ENCODE data around the gene APOBEC3A.
"Not testable (repeated sequence)": the region's sequence is repeated elsewhere in the genome, so short reads cannot be mapped to it uniquely, and the experiment has no call there.

DNA sequence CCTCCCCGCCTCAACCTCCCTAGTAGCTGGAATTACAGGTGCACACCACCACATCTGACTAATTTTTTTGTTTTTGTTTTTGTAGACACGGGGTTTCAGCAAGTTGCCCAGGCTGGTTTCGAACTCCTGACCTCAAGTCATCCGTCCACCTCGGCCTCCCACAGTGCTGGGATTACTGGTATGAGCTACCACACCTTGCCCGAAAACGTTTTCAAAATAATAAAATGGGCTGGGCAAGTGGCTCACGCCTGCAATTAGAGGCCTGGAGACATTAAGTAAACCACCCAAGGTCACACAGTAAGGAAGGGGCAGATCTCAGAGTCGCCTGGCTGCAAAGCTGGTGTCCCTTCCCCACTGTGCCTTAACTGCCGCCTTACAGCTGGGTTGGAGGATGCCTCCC lies 23.2 kb downstream of the APOBEC3A start:
- TF ChIP-seq, protein P1, sequence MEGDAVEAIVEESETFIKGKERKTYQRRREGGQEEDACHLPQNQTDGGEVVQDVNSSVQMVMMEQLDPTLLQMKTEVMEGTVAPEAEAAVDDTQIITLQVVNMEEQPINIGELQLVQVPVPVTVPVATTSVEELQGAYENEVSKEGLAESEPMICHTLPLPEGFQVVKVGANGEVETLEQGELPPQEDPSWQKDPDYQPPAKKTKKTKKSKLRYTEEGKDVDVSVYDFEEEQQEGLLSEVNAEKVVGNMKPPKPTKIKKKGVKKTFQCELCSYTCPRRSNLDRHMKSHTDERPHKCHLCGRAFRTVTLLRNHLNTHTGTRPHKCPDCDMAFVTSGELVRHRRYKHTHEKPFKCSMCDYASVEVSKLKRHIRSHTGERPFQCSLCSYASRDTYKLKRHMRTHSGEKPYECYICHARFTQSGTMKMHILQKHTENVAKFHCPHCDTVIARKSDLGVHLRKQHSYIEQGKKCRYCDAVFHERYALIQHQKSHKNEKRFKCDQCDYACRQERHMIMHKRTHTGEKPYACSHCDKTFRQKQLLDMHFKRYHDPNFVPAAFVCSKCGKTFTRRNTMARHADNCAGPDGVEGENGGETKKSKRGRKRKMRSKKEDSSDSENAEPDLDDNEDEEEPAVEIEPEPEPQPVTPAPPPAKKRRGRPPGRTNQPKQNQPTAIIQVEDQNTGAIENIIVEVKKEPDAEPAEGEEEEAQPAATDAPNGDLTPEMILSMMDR (conservative IDR thresholded peaks at IDR 0.05; ENCODE audit: low read depth, low read length): not testable (repeated sequence)
- not testable (repeated sequence) for TF ChIP-seq RCOR1 (IDR thresholded peaks at IDR 0.05; ENCODE audit: insufficient replicate concordance, low read length); RAD21 (IDR thresholded peaks at IDR 0.05; ENCODE audit: low read length); MAZ (IDR thresholded peaks at IDR 0.05; ENCODE audit: borderline replicate concordance, low read depth, low read length); POLR2A (IDR thresholded peaks at IDR 0.05; ENCODE audit: low read depth, low read length)
- TF ChIP-seq, protein P2, sequence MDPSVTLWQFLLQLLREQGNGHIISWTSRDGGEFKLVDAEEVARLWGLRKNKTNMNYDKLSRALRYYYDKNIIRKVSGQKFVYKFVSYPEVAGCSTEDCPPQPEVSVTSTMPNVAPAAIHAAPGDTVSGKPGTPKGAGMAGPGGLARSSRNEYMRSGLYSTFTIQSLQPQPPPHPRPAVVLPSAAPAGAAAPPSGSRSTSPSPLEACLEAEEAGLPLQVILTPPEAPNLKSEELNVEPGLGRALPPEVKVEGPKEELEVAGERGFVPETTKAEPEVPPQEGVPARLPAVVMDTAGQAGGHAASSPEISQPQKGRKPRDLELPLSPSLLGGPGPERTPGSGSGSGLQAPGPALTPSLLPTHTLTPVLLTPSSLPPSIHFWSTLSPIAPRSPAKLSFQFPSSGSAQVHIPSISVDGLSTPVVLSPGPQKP (IDR thresholded peaks at IDR 0.05; ENCODE audit: borderline replicate concordance, low read depth, low read length): not testable (repeated sequence)
